ENCODE results near the gene PCDHGA5.
"Not testable (repeated sequence)": the region's sequence is repeated elsewhere in the genome, so short reads cannot be mapped to it uniquely, and the experiment has no call there.

Gene PCDHGA5

GRCh38 chr5:141363952-141364660 lies at the start of gene PCDHGA5:
PCDHGA5 (plus strand) TSS chr5:141364162; CDS start chr5:141364331, 169 bp downstream.
- DNase-seq (ENCODE audit: low spot score): no peak

GRCh38 chr5:141316963-141317362 lies 47.0 kb upstream of the PCDHGA5 start:
- not testable (repeated sequence) for DNase-seq (ENCODE audit: low spot score)

GRCh38 chr5:141319202-141319601 lies 44.8 kb upstream of the PCDHGA5 start:
- no peak for DNase-seq (ENCODE audit: low spot score)

- DNase-seq (ENCODE audit: low spot score): no peak
Observed at GRCh38 chr5:141319699-141320098, 44.3 kb upstream of the PCDHGA5 start.

DNA sequence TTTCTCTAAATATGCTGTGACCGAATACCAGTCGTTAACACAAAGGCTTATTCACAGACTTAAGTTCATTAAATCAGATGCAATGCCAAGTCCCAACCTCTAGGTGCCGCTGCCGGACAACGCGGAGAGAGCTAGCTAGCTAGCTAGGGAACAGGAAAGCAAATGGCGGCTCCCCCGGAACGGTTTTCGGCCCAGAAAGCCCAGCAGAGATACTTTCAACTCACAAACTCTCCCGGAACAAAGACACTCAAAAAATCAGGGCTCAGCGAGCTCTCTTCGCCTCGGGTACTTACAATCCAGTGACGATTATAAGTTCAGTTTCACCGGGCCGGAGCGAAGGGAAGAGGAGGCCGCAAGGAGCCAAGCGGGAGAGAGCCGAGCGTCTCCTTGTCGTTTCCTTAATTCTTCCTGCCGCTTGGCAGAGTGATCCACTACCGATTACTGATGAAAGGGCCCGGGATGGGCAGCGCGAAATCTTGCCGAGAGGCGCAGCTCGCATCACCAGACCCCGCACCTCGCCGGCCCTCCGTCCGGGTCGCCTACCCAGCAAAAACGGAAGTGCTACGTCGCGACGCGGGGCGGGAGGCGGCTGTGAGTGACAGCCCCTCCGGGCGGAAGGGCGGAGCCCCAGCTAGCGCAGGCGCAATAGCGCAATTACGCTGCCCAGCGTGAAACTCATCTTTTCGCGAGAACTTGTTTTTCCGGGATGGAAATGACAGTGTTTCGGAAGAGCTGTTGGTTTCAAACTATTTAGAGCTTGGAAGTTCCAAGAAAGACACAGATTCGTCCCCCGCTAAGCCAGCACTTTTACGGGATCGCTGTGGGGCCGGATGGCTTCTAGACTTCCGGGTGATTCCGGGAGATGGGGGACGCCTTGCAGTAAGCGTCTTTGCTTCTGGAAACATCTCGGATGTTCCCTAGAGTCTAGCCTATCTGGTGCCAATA lies 43.5 kb upstream of the PCDHGA5 start, which contains the start of gene TAF7:
Gene TAF7, minus strand, starts transcription at position 560 of the 945 bp plus-strand sequence. CDS start 740 bp downstream, outside the sequence.
- DNase-seq (ENCODE audit: low spot score): peak; percentile 92

GRCh38 chr5:141322261-141322660 lies 41.7 kb upstream of the PCDHGA5 start:
- no peak for DNase-seq (ENCODE audit: low spot score)

DNA sequence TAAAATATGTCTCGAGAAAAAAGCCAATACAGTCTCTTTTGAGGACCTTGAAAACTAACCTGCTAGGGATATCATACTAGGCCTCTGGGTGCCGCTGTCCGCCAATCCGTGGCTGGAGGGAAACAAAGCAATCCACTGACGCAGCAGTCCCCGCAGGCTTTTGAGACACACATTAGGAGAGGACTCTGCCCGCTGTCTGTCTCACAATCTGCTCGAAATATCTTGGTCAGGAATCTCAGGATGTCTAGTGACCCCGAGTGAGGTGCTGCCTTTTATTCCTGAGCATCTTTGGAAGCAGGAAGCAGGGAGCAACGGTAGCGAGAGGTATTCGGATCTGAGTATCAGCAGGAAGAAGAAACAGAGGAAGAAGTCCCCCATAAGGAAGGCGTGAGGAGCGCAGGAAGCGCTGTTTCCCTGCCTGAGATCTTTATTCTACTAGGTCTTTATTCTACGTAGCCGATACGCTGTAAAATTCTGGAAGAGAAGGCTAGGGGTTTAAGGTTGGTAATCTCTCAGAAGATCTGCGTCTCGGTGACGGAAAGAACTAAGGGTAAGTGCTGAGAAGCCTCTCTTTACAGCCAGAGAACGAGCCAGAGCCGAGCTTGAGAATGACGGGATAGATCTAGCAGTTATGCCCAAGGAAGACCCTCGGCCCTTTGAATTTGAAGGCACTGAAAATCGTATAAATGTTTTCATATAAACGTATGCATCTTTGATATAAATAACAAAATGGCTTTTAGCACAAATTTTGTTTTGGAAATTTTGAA lies 37.7 kb upstream of the PCDHGA5 start:
- peak; percentile 63 for DNase-seq (ENCODE audit: low spot score)

DNA sequence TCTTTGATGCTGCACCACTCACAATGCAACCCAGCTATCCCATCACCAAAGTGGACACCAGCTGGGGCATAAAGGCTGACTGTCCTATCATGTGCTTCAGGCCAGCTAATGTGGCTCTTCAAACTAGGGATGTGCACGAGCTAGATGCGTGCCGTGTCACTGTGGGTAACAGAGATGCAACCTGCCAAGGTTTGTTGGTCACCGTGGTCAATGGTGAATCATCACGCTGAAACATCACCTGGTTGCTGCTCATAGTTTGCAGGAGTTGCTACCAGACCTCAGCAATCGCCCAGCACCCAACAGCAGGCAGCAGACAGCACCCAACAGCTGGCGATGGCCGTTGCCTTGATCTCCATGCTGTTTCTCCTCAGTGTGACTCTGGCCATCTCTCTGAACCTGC lies 35.7 kb upstream of the PCDHGA5 start:
- DNase-seq (ENCODE audit: low spot score): no peak

DNA sequence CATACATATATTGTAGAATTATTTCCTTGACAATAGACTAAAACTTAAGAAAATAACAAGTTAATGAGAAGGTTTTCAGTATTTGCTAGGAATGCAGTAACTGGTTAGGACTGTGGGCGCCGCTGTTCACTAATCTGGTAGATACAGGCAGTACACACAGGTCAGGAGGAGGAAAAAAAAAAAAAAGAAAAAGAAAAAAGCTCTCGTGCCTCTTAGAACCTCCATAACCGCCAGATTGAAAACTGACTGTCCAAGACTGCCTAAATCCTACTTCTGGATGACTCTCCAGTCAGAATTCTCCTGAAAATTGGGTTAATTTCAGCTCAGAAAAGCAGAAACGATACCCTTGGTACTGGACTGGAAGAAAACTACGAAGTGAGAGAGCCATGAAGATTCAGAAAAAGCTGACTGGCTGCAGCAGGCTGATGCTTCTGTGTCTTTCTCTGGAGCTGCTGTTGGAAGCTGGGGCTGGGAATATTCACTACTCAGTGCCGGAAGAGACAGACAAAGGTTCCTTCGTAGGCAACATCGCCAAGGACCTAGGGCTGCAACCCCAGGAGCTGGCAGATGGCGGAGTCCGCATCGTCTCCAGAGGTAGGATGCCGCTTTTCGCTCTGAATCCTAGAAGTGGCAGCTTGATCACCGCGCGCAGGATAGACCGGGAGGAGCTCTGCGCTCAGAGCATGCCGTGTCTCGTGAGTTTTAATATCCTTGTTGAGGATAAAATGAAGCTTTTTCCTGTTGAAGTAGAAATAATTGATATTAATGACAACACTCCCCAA lies 33.5 kb upstream of the PCDHGA5 start, which contains the start of gene PCDHGA1:
Gene PCDHGA1, plus strand, starts transcription at position 216 of the 782 bp plus-strand sequence.
- DNase-seq (ENCODE audit: low spot score): peak; percentile 37

DNA sequence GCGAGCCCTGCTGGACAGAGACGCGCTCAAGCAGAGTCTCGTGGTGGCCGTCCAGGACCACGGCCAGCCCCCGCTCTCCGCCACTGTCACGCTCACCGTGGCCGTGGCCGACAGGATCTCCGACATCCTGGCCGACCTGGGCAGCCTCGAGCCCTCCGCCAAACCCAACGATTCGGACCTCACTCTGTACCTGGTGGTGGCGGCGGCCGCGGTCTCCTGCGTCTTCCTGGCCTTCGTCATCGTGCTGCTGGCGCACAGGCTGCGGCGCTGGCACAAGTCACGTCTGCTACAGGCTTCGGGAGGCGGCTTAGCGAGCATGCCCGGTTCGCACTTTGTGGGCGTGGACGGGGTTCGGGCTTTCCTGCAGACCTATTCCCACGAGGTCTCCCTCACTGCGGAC lies 31.4 kb upstream of the PCDHGA5 start:
- DNase-seq (ENCODE audit: low spot score): not testable (repeated sequence)

DNA sequence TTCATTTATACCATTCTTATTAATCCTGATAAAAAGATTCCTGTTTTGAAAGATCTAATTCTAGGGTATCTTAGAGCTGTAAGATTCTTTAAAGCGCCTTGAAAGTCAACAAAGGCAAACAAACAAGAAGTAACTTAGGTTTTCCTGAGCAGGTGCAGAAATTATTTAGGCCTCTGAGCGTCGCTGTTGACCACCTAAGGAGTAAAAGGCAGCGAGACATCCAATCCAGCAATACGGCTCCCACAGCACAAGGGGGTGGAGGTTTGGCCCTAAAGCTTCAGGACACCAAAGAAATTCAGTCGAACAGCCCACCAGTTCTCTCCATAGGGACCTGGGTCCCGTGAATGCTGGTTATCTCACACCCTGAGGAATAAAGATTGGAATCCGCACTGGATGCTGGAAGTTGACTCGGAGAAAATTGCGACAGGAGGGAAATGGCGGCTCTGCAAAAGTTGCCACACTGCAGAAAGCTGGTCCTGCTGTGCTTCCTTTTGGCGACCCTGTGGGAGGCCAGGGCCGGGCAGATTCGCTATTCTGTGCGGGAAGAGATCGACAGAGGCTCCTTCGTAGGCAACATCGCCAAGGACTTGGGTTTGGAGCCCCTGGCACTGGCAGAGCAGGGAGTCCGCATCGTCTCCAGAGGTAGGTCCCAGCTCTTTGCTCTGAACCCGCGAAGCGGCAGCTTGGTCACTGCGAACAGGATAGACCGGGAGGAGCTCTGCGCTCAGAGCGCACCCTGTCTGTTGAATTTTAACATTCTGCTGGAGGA lies 25.2 kb upstream of the PCDHGA5 start, which contains the start of gene PCDHGA2:
Gene PCDHGA2, plus strand, starts transcription at position 223 of the 769 bp plus-strand sequence.
- DNase-seq (ENCODE audit: low spot score): peak; percentile 48

GRCh38 chr5:141340781-141341354 lies 23.1 kb upstream of the PCDHGA5 start:
- not testable (repeated sequence) for DNase-seq (ENCODE audit: low spot score)

DNA sequence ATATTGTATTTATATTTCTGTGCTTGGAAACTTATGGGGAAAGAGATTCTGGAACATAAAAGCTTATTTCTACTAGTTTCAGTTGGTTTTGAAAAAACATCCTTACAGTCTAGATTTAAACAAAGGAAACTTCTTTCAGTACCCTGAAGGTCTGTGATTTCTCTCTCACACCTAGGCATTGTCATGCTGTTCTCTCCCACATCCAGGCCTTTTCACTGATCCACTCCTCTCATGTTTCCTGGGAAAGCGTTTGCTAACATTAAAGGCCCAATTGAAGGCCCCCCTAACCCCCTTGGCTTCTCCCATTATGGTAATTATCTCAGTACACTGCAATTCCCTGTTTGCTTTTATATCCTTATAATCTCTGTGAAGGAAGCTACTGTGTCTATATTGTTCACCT lies 21.2 kb upstream of the PCDHGA5 start:
- no peak for DNase-seq (ENCODE audit: low spot score)

GRCh38 chr5:141343242-141343952 lies 20.6 kb upstream of the PCDHGA5 start, which contains the start of gene PCDHGA3:
PCDHGA3 (plus strand) TSS chr5:141343829; CDS start chr5:141344034, 205 bp downstream.
- DNase-seq (ENCODE audit: low spot score): peak; percentile 43

- no peak for DNase-seq (ENCODE audit: low spot score)
Observed at GRCh38 chr5:141343953-141344463, 20.0 kb upstream of the PCDHGA5 start.

- no peak for DNase-seq (ENCODE audit: low spot score)
Observed at GRCh38 chr5:141345327-141345726, 18.6 kb upstream of the PCDHGA5 start.

- DNase-seq (ENCODE audit: low spot score): not testable (repeated sequence)
Observed at GRCh38 chr5:141346017-141346416, 17.9 kb upstream of the PCDHGA5 start.

GRCh38 chr5:141349917-141350619 lies 13.9 kb upstream of the PCDHGA5 start, which contains the start of gene PCDHGB1:
PCDHGB1 (plus strand) TSS chr5:141350099; CDS start chr5:141350261, 162 bp downstream.
- peak; percentile 75 for DNase-seq (ENCODE audit: low spot score)

Measured in iPS-NIHi11 (cell line).